Transverse colon (tissue), 4 donors: ENCODE results near the gene FUOM.

ENCODE experiments used
- POLR2AphosphoS5 ChIP-seq, 3 donors: sonication (generic); formaldehyde crosslinking; IDR thresholded peaks; one replicate each; pipeline ENCODE4 v1.6.1; 2016; ENCODE audit warnings: antibody characterized with exemption in 3 of 3
- TF ChIP-seq, protein P1 (sequence below), 5 experiments: fragments of 200-600 bp in 3 of 5; fragments of 450-650 bp in 2 of 5; sonication (generic) in 3 of 5; IDR thresholded peaks; 1 replicate in 2 of 5; 2 replicates in 3 of 5; pipeline ENCODE4 v1.5.1; 2016 to 2017; ENCODE audit warnings: antibody characterized with exemption in 5 of 5, inconsistent platforms in 3 of 5, mild to moderate bottlenecking in 2 of 5, moderate library complexity in 1 of 5

DNA sequence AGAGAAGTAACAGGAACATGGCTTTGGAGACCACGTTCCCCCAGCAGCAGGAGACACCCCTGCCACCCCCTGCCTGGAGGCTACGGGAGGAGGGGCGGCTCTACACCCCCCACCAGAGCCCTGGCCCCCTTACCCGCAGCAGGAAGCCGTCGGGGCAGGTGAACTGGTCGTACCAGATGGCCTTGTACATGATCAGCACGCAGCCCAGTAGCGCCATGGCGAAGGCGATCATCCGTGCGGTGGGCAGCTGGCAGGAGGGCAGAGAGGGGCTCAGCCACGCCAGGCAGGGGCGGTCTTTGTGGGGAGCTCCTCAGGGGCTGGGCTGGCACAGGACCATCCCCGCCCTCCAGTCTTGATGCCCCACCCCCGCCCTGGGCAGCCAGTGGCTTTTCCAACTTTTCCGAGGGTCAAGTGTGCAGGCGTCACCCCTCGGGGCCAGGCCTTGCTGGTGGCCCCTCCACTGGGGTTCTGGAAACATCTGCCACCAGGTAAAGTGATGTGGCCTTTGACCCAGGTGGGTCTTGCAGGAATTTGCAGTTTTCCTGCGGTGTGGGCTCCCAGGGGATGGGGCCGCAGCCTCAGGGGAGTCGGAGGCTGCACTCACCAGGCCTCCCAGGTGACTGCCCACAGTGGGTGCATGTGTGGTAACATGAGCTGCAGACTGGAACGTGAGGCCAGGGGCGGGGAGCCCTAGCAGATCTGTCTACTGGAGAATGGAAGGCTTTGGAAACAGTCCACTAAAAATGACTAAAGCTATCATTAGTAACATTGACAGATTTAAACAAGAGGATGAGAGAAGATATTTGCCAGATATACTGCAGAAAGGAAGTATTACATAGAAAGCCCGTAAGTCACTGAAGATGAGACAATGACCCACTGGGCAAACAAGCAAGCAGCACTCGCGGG is 30.8 kb downstream of the FUOM start:
- no peak for TF ChIP-seq POLR2AphosphoS5 (IDR thresholded peaks at IDR 0.05)
- TF ChIP-seq, protein P1, sequence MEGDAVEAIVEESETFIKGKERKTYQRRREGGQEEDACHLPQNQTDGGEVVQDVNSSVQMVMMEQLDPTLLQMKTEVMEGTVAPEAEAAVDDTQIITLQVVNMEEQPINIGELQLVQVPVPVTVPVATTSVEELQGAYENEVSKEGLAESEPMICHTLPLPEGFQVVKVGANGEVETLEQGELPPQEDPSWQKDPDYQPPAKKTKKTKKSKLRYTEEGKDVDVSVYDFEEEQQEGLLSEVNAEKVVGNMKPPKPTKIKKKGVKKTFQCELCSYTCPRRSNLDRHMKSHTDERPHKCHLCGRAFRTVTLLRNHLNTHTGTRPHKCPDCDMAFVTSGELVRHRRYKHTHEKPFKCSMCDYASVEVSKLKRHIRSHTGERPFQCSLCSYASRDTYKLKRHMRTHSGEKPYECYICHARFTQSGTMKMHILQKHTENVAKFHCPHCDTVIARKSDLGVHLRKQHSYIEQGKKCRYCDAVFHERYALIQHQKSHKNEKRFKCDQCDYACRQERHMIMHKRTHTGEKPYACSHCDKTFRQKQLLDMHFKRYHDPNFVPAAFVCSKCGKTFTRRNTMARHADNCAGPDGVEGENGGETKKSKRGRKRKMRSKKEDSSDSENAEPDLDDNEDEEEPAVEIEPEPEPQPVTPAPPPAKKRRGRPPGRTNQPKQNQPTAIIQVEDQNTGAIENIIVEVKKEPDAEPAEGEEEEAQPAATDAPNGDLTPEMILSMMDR (IDR thresholded peaks at IDR 0.05), result no peak
